MM.1S (cell line): Measurements from ENCODE around the gene RBM23.

ENCODE experiments used
- DNase-seq: peaks from one replicate; pipeline ENCODE4 v3.0.0-alpha.2; 2015
- H2AFZ ChIP-seq: fragments of 300-600 bp; sonication (generic); 2 replicates; pipeline ENCODE4 v1.6.0; 2016; ENCODE audit warnings: antibody characterized with exemption, low read length
- H3F3A ChIP-seq: fragments of 300-600 bp; sonication (generic); 2 replicates; pipeline ENCODE4 v1.6.1; 2016; ENCODE audit warnings: mild to moderate bottlenecking, antibody characterized with exemption, low read length, moderate library complexity, mixed read lengths; ENCODE audit not compliant: insufficient read depth
- H3K27ac ChIP-seq: fragments of 300-600 bp; sonication (generic); 2 replicates; pipeline ENCODE4 v1.5.1; 2016; ENCODE audit warnings: mild to moderate bottlenecking, low read length
- H3K27me3 ChIP-seq: fragments of 300-600 bp; sonication (generic); replicated peaks from 2 replicates; pipeline ENCODE4 v1.6.0; 2016; ENCODE audit warnings: low read length; ENCODE audit not compliant: insufficient read depth
- H3K36me3 ChIP-seq: fragments of 300-600 bp; sonication (generic); replicated peaks from 2 replicates; pipeline ENCODE4 v1.6.1; 2016; ENCODE audit warnings: mild to moderate bottlenecking, low read length, mixed read lengths; ENCODE audit not compliant: insufficient read depth
- H3K4me1 ChIP-seq: fragments of 300-600 bp; sonication (generic); 2 replicates; pipeline ENCODE4 v1.6.1; 2016; ENCODE audit warnings: low read length, mixed read lengths
- H3K4me2 ChIP-seq: fragments of 300-600 bp; sonication (generic); 2 replicates; pipeline ENCODE4 v1.6.0; 2016; ENCODE audit warnings: low read depth, low read length
- H3K4me3 ChIP-seq: fragments of 300-600 bp; sonication (generic); 2 replicates; pipeline ENCODE4 v1.5.1; 2016; ENCODE audit warnings: low read length, mixed read lengths
- H3K79me2 ChIP-seq: fragments of 300-600 bp; sonication (generic); 2 replicates; pipeline ENCODE4 v1.6.1; 2016; ENCODE audit warnings: mixed run types, low read length, mixed read lengths
- H3K9ac ChIP-seq: fragments of 300-600 bp; sonication (generic); 2 replicates; pipeline ENCODE4 v1.6.1; 2016; ENCODE audit warnings: low read length, mixed read lengths
- H3K9me2 ChIP-seq: fragments of 300-600 bp; sonication (generic); replicated peaks from 2 replicates; pipeline ENCODE4 v1.6.1; 2016; ENCODE audit warnings: mild to moderate bottlenecking, low read length, mixed read lengths; ENCODE audit not compliant: insufficient read depth
- H3K9me3 ChIP-seq: fragments of 300-600 bp; sonication (generic); replicated peaks from 2 replicates; pipeline ENCODE4 v1.6.1; 2016; ENCODE audit warnings: mild to moderate bottlenecking, low read length, mixed read lengths; ENCODE audit not compliant: insufficient read depth
- H4K20me1 ChIP-seq: fragments of 300-600 bp; sonication (generic); 2 replicates; pipeline ENCODE4 v1.6.1; 2016; ENCODE audit warnings: mild to moderate bottlenecking, low read length, moderate library complexity, mixed read lengths; ENCODE audit not compliant: insufficient read depth
- CTCF ChIP-seq: fragments of 300-600 bp; sonication (generic); IDR thresholded peaks from 2 replicates; pipeline ENCODE4 v1.5.1; 2016; ENCODE audit warnings: antibody characterized with exemption, low read length, mixed read lengths
- EZH2 ChIP-seq: fragments of 300-600 bp; sonication (generic); optimal IDR thresholded peaks from 2 replicates; pipeline ENCODE3; 2017; ENCODE audit warnings: low read depth, mild to moderate bottlenecking, antibody characterized with exemption, low read length, mixed read lengths
- EZH2phosphoT487 ChIP-seq: fragments of 300-600 bp; sonication (generic); IDR thresholded peaks from 2 replicates; pipeline ENCODE4 v1.6.1; 2018; ENCODE audit warnings: antibody characterized with exemption, low read length

RBM23 gene

DNA sequence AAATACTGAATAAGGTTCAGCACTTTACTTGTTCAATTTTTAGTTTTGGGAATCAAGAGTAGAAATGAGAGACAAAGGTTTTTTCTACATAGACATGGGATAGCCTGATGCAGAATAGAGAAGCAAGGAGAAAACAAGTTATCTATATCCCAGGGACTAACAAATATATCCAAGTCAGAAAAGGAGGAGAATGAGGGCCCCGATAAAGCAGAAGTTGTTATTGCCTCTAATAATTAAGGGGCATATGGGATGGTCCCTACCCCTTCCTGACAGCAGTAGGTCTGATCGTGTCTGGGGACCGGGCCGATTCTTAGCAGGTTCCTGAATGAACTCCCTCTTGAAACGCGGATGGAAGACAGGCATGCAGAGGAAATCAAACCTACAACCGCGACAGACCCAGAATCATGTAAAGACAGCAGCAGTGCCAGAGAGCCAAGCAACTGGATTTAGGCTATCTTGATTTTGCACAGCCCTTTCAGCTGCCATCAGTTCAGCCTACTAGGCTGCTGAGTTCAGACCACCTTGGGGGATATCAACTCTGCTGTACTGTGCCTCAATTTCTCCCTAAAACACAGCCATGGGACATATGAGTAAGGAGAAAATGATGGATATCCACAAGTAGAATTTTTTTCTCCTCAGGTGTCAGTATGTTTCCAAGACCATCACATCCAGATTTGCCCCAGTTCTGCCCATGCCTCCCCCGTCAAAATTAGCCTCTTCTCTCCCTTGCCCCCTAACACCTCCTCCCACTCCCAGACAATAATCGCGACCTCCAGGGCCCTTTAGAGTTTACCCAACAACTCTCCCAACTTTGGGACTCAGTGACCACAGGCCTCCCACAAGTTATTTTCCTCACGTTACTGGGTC lies 9.5 kb upstream of the RBM23 start:
- Histone ChIP-seq H3K4me3 (peak overlapping the region; percentile 93), H3K79me2 (peaks cover 15% of the 10 kb centered on the region), H3K36me3 (no peaks in the 10 kb centered on the region), H3K4me1 (0 out of 2 replicates have a peak, but pooled peaks cover 3% of the 10 kb centered on the region), H3K4me2 (peak overlapping the region; percentile 83), H3K9me3 (no peaks in the 10 kb centered on the region), H3K27ac (peak overlapping the region; percentile 67), H2AFZ (peak overlapping the region; percentile 67; the same call in 1 of the 2 replicates), H3K27me3 (no peaks in the 10 kb centered on the region), H3K9me2 (no peaks in the 10 kb centered on the region), H3K9ac (peak overlapping the region; percentile 93), H4K20me1 (no peaks in the 10 kb centered on the region), H3F3A (peaks cover 5% of the 10 kb centered on the region; the same call in 1 of the 2 replicates)
- TF ChIP-seq EZH2phosphoT487 (no peak), EZH2 (no peak), CTCF (no peak)
- no peak for DNase-seq

DNA sequence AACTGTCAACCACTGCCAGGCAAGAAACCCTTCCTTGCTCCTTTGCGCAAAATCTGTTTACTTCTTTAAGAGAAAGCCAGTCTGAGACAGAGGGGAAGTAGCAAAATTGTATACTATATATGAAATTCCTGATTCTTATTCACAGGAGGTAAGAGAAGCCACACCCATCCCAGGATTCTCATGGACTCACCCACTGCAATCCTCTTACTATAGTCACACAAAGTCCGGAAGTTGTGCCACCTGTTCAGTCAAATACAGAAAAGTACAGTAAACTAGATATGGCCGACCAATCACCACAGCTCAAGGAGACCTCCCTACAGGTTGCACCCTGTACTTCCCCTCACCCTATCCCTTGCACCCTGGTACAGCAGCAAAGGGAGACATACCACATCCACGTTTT lies 7.4 kb upstream of the RBM23 start:
- 0 out of 2 replicates have a peak, but pooled peaks cover 3% of the 10 kb centered on the region for H3K4me1 ChIP-seq
- DNase-seq: no peak
- H3F3A ChIP-seq: peaks cover 5% of the 10 kb centered on the region; the same call in 1 of the 2 replicates
- no peaks in the 10 kb centered on the region for H3K9me2 ChIP-seq
- H3K9me3 ChIP-seq: no peaks in the 10 kb centered on the region
- H3K9ac ChIP-seq: no peak overlapping the region
- TF ChIP-seq CTCF: no peak
- TF ChIP-seq EZH2: no peak
- no peak for TF ChIP-seq EZH2phosphoT487
- H3K36me3 ChIP-seq: no peaks in the 10 kb centered on the region
- no peaks in the 10 kb centered on the region for H4K20me1 ChIP-seq
- H3K79me2 ChIP-seq: peaks cover 15% of the 10 kb centered on the region
- no peak overlapping the region for H3K4me3 ChIP-seq
- H2AFZ ChIP-seq: no peak overlapping the region
- H3K27ac ChIP-seq: no peak overlapping the region
- no peaks in the 10 kb centered on the region for H3K27me3 ChIP-seq
- H3K4me2 ChIP-seq: no peak overlapping the region

- no peaks in the 10 kb centered on the region for H3K36me3 ChIP-seq
- no peaks in the 10 kb centered on the region for H3K9me3 ChIP-seq
- no peak overlapping the region for H2AFZ ChIP-seq
- DNase-seq: no peak
- H4K20me1 ChIP-seq: no peaks in the 10 kb centered on the region
- H3K4me3 ChIP-seq: no peak overlapping the region
- H3K4me2 ChIP-seq: no peak overlapping the region
- H3F3A ChIP-seq: peaks cover 5% of the 10 kb centered on the region; the same call in 1 of the 2 replicates
- peaks cover 15% of the 10 kb centered on the region for H3K79me2 ChIP-seq
- H3K9me2 ChIP-seq: no peaks in the 10 kb centered on the region
- H3K27me3 ChIP-seq: no peaks in the 10 kb centered on the region
- H3K27ac ChIP-seq: no peak overlapping the region
- TF ChIP-seq EZH2phosphoT487 (no peak), CTCF (no peak), EZH2 (no peak)
- H3K9ac ChIP-seq: no peak overlapping the region
- H3K4me1 ChIP-seq: 0 out of 2 replicates have a peak, but pooled peaks cover 3% of the 10 kb centered on the region
Measured at GRCh38 chr14:22925513-22925912, 6.6 kb upstream of the RBM23 start.
